GM10266 (cell line): ENCODE results near the gene MR1.

Experiments
- DNase-seq: peaks from one replicate; pipeline ENCODE4 v3.0.0; 2012; ENCODE audit errors: extremely low spot score
- TF ChIP-seq, protein P1 (sequence below): IDR thresholded peaks from 2 replicates; pipeline ENCODE4 v1.5.1; 2012; ENCODE audit warnings: mild to moderate bottlenecking, low read depth; ENCODE audit not compliant: control insufficient read depth, insufficient read depth; ENCODE audit errors: missing control alignments

Gene MR1

DNA sequence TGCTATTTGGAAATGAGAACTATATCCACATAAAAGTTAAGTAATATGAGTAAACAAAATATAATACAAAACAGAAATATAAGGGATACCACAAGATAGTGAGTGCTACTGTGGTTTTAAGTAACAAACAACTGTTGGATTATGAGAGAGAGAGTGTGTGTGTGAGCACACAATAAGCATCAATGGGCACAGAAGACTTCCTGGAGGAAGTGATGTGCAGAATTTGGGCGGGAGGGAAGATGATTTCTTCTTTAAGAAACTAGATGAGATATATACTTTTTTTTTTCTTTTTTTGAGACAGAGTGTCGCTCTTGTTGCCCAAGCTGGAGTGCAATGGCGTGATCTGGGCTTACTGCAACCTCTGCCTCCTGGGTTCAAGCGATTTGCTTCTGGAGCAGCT lies 46.8 kb downstream of the MR1 start:
- DNase-seq = no peak
- TF ChIP-seq, protein P1, sequence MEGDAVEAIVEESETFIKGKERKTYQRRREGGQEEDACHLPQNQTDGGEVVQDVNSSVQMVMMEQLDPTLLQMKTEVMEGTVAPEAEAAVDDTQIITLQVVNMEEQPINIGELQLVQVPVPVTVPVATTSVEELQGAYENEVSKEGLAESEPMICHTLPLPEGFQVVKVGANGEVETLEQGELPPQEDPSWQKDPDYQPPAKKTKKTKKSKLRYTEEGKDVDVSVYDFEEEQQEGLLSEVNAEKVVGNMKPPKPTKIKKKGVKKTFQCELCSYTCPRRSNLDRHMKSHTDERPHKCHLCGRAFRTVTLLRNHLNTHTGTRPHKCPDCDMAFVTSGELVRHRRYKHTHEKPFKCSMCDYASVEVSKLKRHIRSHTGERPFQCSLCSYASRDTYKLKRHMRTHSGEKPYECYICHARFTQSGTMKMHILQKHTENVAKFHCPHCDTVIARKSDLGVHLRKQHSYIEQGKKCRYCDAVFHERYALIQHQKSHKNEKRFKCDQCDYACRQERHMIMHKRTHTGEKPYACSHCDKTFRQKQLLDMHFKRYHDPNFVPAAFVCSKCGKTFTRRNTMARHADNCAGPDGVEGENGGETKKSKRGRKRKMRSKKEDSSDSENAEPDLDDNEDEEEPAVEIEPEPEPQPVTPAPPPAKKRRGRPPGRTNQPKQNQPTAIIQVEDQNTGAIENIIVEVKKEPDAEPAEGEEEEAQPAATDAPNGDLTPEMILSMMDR = no peak

DNA sequence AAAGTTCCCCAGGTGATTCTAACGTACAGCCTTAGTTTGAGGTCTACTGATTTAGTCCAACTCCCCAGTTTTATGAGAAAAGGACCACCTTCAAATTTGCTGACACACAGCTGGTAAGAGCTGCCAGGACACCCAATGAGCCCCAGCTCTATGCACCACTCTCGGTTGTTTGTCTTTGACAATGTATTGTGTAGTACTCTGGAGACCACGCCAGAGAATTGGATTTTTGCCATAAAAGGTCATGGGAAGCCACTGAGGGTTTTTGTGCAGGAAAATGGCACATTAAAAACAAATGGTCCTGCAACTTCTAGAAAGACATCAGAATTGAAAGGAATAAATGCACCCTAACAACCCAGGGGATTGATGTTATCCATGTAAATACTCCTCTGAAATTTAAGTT lies 47.6 kb downstream of the MR1 start:
- DNase-seq = no peak
- TF ChIP-seq, protein P1 = no peak

DNA sequence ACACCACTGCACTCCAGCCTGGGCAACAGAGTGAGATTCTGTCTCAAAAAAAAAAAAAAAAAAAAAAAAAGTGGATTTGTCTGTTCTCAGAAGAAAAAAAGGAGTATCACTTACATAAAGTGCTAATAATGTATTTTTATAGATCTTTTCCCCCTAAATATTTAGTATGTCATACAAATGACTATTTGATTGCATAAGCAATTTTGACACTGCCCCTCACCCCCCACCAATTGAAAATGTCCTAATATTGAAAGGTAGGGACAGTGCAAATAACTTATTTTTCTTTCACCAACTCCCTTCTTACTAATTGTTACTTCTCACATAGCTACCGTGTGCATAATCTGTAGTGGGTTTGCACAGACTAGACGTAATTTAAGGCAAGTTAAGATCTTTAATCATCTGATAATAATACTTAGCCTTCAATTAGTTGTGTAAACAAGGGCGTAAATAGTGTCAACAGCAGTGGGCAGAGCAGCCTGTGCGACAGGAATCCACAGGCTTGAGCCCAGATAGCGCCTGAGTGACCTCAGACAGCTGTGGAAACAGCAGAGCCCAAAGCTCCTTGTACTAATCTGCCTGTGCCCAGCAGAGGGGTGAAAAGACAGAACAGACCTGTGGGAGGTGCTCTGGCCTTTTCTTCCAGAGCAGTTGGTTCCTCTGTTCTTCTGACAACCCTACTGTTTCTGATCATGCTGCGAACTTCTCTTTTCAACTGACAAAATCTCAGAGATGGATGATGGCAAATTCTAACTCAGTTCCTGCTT lies 50.2 kb downstream of the MR1 start:
- peak; percentile 71 for DNase-seq
- TF ChIP-seq, protein P1 = peak; percentile 73

DNA sequence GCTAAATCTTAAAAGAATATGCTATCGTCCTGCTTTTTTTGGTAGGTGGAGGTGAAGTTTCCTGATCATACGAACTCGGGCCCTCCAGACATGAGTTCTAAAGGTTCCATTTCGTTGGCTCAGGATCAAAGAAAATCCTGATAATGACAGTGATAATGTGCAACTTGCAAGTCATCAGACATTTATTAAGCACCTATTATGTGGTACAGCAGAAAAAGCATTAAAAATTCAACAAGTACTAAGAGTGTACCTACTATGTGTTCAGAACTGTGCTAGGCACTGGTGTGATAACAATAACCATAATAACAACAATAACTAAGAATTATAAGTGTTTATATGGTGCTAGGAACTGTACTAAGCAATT lies 50.8 kb downstream of the MR1 start:
- DNase-seq = no peak
- TF ChIP-seq, protein P1 = no peak

DNA sequence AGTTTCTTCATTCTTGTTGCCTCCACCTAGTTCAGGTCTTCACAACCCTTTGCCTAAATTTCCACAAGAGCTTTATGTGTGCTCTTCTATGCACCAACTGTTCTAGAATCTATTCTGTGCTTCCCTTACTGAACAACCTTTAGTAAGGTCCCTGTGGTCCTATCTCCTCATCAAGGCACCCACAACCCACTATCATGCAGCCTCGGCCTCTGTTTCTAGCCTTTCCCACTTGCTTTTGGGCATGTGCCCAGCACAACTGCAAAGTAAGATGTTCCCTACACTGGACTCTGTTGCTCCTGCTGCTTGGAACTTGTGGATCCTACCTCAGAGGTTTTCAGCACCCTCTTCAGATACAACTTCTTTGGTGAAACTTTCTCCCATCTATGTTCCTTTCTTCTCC lies 52.3 kb downstream of the MR1 start:
- TF ChIP-seq, protein P1 = no peak
- no peak for DNase-seq

DNA sequence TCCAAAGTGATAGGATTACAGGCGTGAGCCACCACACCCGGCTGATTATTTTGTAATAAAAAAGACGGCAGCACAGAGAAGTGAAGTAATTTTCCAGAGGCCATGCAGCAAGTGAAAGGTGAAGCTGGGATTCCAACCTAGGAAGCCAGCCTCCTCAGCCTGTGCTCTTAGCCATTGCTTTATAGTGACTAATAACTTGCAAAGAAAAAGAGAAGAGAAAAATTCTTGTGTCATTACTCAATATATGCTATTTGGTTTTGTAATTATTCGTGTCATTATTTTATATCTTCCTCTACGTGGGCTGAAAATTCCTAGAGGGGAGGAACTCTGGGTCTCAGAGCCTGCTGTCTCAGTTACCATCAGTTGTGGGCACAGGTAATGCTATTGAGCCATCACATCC lies 53.1 kb downstream of the MR1 start:
- TF ChIP-seq, protein P1 = no peak
- no peak for DNase-seq

DNA sequence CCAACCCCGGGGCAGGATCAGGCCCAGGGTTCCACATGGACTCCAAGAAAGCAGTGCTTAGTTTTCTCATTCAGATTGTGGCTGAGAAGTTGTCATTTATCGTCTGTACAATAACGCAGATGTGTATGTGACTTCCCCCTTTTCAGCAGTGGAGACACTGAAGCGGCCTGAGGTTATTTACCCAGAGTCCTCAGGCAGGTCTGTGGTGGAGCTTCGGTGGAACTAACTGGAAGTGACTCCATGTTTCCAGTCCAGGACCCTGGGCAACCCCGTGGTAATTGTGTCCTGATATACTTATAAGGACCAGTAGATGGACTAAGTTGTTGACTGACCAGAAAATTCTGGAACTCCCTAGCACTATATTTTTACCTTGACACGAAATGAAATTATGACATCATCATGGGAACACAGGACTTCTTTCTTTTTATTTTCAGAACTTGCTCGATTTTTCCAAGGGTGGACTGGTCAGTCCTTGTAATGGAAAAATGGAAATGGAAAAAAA lies 53.7 kb downstream of the MR1 start:
- TF ChIP-seq, protein P1 = no peak
- peak; percentile 48 for DNase-seq
